ENCODE measurements around the gene NUDT4. TPM values are rescaled to one million over a fixed set of nuclear protein-coding genes. Genes with fewer than 3 reads are reported as not detected.

Gene NUDT4
- total RNA-seq, 1 experiment from 2014 or later, result 236 TPM

GRCh38 chr12:93365616-93366405 lies 11.9 kb upstream of the NUDT4 start:
- H3K27me3 Mint-ChIP-seq (ENCODE audit: insufficient read depth, unreplicated experiment), result no peaks in the 10 kb centered on the region
- ChIA-PET POLR2A (no interaction called here), CTCF (no interaction called here)

DNA sequence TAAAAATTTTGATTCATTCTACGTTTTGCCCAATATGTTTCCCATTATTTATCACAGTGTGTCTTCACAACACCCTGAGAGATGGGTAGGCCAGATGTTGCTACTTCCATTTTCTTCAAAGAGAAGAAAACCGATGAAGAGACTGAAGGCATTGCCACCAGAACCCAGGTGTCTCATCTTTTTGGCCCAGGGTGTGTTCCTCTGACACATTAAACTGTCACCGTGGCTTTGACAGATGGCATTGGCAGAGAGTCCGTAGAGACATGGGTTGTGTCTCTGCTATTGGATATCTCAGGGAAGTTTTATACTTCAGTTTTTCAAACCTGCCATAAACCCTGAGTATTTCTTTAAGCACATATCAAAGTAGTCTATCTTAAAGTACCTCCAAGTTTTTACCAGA lies 11.3 kb upstream of the NUDT4 start:
- Mint-ChIP-seq H3K4me1 (ENCODE audit: low read depth, unreplicated experiment) (no peaks in the 10 kb centered on the region), H3K36me3 (ENCODE audit: insufficient read depth, unreplicated experiment) (no peaks in the 10 kb centered on the region), H3K9me3 (ENCODE audit: unreplicated experiment) (no peaks in the 10 kb centered on the region), H3K27ac (ENCODE audit: unreplicated experiment) (no peak overlapping the region), H3K27me3 (ENCODE audit: insufficient read depth, unreplicated experiment) (no peaks in the 10 kb centered on the region), H3K4me3 (ENCODE audit: unreplicated experiment) (no peak overlapping the region)
- ChIA-PET POLR2A (no interaction called here), CTCF (no interaction called here)
- H3K4me3 ChIP-seq (ENCODE audit: low read depth, low read length), result no peak overlapping the region
- no peaks in the 10 kb centered on the region for H3K27me3 ChIP-seq (replicated peaks; ENCODE audit: control insufficient read depth, insufficient read depth, low read length)
- H3K9me3 ChIP-seq, result no peaks in the 10 kb centered on the region
- no peaks in the 10 kb centered on the region for H3K36me3 ChIP-seq (ENCODE audit: control insufficient read depth, insufficient read depth, low read length)
- no peak for TF ChIP-seq CTCF (IDR thresholded peaks at IDR 0.05; ENCODE audit: insufficient read depth in 1 of 2, low read depth in 1 of 2, low read length in 1 of 2, severe bottlenecking in 1 of 2, unreplicated experiment in 1 of 2)
- DNase-seq, result no peak
- intact Hi-C loops (cut with micrococcal nuclease; ENCODE audit: unreplicated experiment), result no loop called here
- H3K4me1 ChIP-seq, result peaks cover 11% of the 10 kb centered on the region
- no TSS peak for BruUV-seq (replicated peaks)

More at GRCh38 chr12:93365616-93366405, 11.9 kb upstream of the NUDT4 start:
- H3K4me3 ChIP-seq (ENCODE audit: low read depth, low read length), result no peak overlapping the region
- no peak overlapping the region for H3K27ac Mint-ChIP-seq (ENCODE audit: unreplicated experiment)
- BruUV-seq (replicated peaks), result no TSS peak
- H3K36me3 ChIP-seq (ENCODE audit: control insufficient read depth, insufficient read depth, low read length), result no peaks in the 10 kb centered on the region
- H3K4me1 ChIP-seq, result peaks cover 4% of the 10 kb centered on the region
- H3K9me3 Mint-ChIP-seq (ENCODE audit: unreplicated experiment), result no peaks in the 10 kb centered on the region
- H3K4me3 Mint-ChIP-seq (ENCODE audit: unreplicated experiment), result no peak overlapping the region
- DNase-seq, result no peak
- intact Hi-C loops (cut with micrococcal nuclease; ENCODE audit: unreplicated experiment), result no loop called here
- no peaks in the 10 kb centered on the region for H3K9me3 ChIP-seq
- no peaks in the 10 kb centered on the region for H3K4me1 Mint-ChIP-seq (ENCODE audit: low read depth, unreplicated experiment)
- TF ChIP-seq CTCF (IDR thresholded peaks at IDR 0.05; ENCODE audit: insufficient read depth in 1 of 2, low read depth in 1 of 2, low read length in 1 of 2, severe bottlenecking in 1 of 2, unreplicated experiment in 1 of 2), result no peak
- no peaks in the 10 kb centered on the region for H3K27me3 ChIP-seq (replicated peaks; ENCODE audit: control insufficient read depth, insufficient read depth, low read length)
- no peaks in the 10 kb centered on the region for H3K36me3 Mint-ChIP-seq (ENCODE audit: insufficient read depth, unreplicated experiment)

GRCh38 chr12:93368766-93369165 lies 9.0 kb upstream of the NUDT4 start:
- intact Hi-C loops (cut with micrococcal nuclease; ENCODE audit: unreplicated experiment), result no loop called here
- Mint-ChIP-seq H3K4me3 (ENCODE audit: unreplicated experiment) (no peak overlapping the region), H3K4me1 (ENCODE audit: low read depth, unreplicated experiment) (peaks cover 8% of the 10 kb centered on the region), H3K36me3 (ENCODE audit: insufficient read depth, unreplicated experiment) (no peaks in the 10 kb centered on the region), H3K27me3 (ENCODE audit: insufficient read depth, unreplicated experiment) (no peaks in the 10 kb centered on the region), H3K27ac (ENCODE audit: unreplicated experiment) (no peak overlapping the region), H3K9me3 (ENCODE audit: unreplicated experiment) (no peaks in the 10 kb centered on the region)
- Histone ChIP-seq H3K27me3 (replicated peaks; ENCODE audit: control insufficient read depth, insufficient read depth, low read length) (no peaks in the 10 kb centered on the region), H3K9me3 (no peaks in the 10 kb centered on the region), H3K4me1 (peaks cover 22% of the 10 kb centered on the region), H3K4me3 (ENCODE audit: low read depth, low read length) (no peak overlapping the region), H3K36me3 (ENCODE audit: control insufficient read depth, insufficient read depth, low read length) (no peaks in the 10 kb centered on the region)
- no TSS peak for BruUV-seq (replicated peaks)
- POLR2A ChIA-PET, result no interaction called here
- TF ChIP-seq CTCF (IDR thresholded peaks at IDR 0.05; ENCODE audit: insufficient read depth in 1 of 2, low read depth in 1 of 2, low read length in 1 of 2, severe bottlenecking in 1 of 2, unreplicated experiment in 1 of 2), result no peak
- CTCF ChIA-PET, result no interaction called here
- no peak for DNase-seq
